Measurements from ENCODE around the gene HSFX4. TPM values are rescaled to one million over a fixed set of nuclear protein-coding genes. Genes with fewer than 3 reads are reported as not detected.

The HSFX4 gene
- total and polyA plus RNA-seq, 9 of the 15 experiments (the other 6 are each of a cell fraction or from before 2014, with no cell fraction given), result 0.10 to 0.24 (median 0.14) TPM; not detected in 6

GRCh38 chrX:149939905-149940673 lies 10.7 kb downstream of the HSFX4 start (continued):
- peak; percentile 49; the same call in 1 of the 2 replicates for TF ChIP-seq ZBTB7A (IDR thresholded peaks at IDR 0.05; ENCODE audit: borderline replicate concordance, control insufficient read depth, low read depth, low read length)
- TF ChIP-seq NUFIP1 (IDR thresholded peaks at IDR 0.05; ENCODE audit: partially characterized antibody), result no peak
- 0 out of 2 replicates have a peak, but pooled peaks have one; percentile 36 for TF ChIP-seq HBP1 (CRISPR knock-in tag; IDR thresholded peaks at IDR 0.05)
- TF ChIP-seq ZNF75A (CRISPR knock-in tag; IDR thresholded peaks at IDR 0.05), result no peak
- TF ChIP-seq EP300 (IDR thresholded peaks at IDR 0.05; ENCODE audit: low read length), result peak; percentile 80; the same call in 1 of the 2 replicates
- no peak for TF ChIP-seq ID3 (CRISPR knock-in tag; IDR thresholded peaks at IDR 0.05)
- TF ChIP-seq ID3 (tag; IDR thresholded peaks at IDR 0.05), result no peak
- TF ChIP-seq HDGF (IDR thresholded peaks at IDR 0.05), result no peak; the same call in none of the 2 replicates
- TF ChIP-seq LARP7 (IDR thresholded peaks at IDR 0.05), result peak; percentile 78; the same call in 1 of the 2 replicates
- TF ChIP-seq CTCF (IDR thresholded peaks at IDR 0.05 in 2 of 3, conservative IDR thresholded peaks at IDR 0.05 in 1 of 3; ENCODE audit: insufficient read depth in 2 of 3, low read depth in 1 of 3, low read length in 3 of 3), result no peak
- no peak for TF ChIP-seq ZNF124 (CRISPR knock-in tag; IDR thresholded peaks at IDR 0.05)
- no peak for TF ChIP-seq RBM25 (IDR thresholded peaks at IDR 0.05; ENCODE audit: low read depth, low read length, severe bottlenecking)
- TF ChIP-seq ZBTB33 (CRISPR knock-in tag; IDR thresholded peaks at IDR 0.05), result no peak
- TF ChIP-seq ZFP30 (CRISPR knock-in tag; IDR thresholded peaks at IDR 0.05; ENCODE audit: borderline replicate concordance), result no peak
- TF ChIP-seq SOX6 (IDR thresholded peaks at IDR 0.05), result no peak
- TF ChIP-seq UBTF (IDR thresholded peaks at IDR 0.05; ENCODE audit: borderline replicate concordance in 1 of 2, low read depth in 2 of 2, low read length in 2 of 2), result no peak
- TF ChIP-seq JUN (IDR thresholded peaks at IDR 0.05; ENCODE audit: borderline replicate concordance, low read depth, low read length), result no peak
- no peak for TF ChIP-seq JUN (CRISPR knock-in tag; IDR thresholded peaks at IDR 0.05; ENCODE audit: borderline replicate concordance)
- peak; percentile 75 for TF ChIP-seq CCNT2 (IDR thresholded peaks at IDR 0.05; ENCODE audit: borderline replicate concordance, extremely low read depth, insufficient read length, low read depth, low read length)
- TF ChIP-seq ELF4 (CRISPR knock-in tag; IDR thresholded peaks at IDR 0.05), result peak; percentile 89

Data from K562 (cell line).